GM12878 (cell line): Measurements from ENCODE around the gene OVOL1. TPM values are rescaled to one million over a fixed set of nuclear protein-coding genes. Genes with fewer than 3 reads are reported as not detected.
"Not testable (repeated sequence)": the region's sequence is repeated elsewhere in the genome, so short reads cannot be mapped to it uniquely, and the experiment has no call there.

ENCODE experiments used
- ATAC-seq: fragments of 200-7000 bp; cut with Tn5 transposase; 3 replicates; pipeline ENCODE4 v1.9.1; 2020; ENCODE audit warnings: mild to moderate bottlenecking, moderate library complexity
- BruUV-seq: library from RNA; stranded (reverse); fragments of 400-500 nt; replicated peaks from 2 replicates; lab custom pipeline; 2021; lab: Mats Ljungman, UMichigan
- CTCF ChIA-PET: fragments of 300-600 bp; sonication (Branson Sonifier 250); formaldehyde crosslinking; extraction: SDS; loops from one replicate; lab custom pipeline; 2021; ENCODE audit warnings: inconsistent platforms; lab: Yijun Ruan, JAX
- POLR2A ChIA-PET: fragments of 350-600 bp; formaldehyde crosslinking; extraction: SDS; loops from one replicate; lab custom pipeline; 2021; ENCODE audit warnings: inconsistent platforms; lab: Charles Lee
- RAD21 ChIA-PET: fragments of 300-600 bp; sonication (Branson Sonifier 250); formaldehyde crosslinking; loops from one replicate; lab custom pipeline; 2023; ENCODE audit warnings: antibody characterized with exemption; ENCODE audit not compliant: unreplicated experiment; lab: Charles Lee
- SMC1A ChIA-PET: fragments of 300-600 bp; sonication (Branson Sonifier 250); formaldehyde crosslinking; loops from one replicate; lab custom pipeline; 2023; ENCODE audit not compliant: unreplicated experiment, uncharacterized antibody; lab: Charles Lee
- DNase-seq: peaks from one replicate; pipeline ENCODE4 v3.0.0-alpha.2; 2011; ENCODE audit warnings: low read depth, low spot score
- FAIRE-seq: peaks from 3 replicates; lab custom pipeline; 2011; peaks lifted over from hg19 to GRCh38; lab: Jason Lieb, UNC
- H2AFZ ChIP-seq: 2 replicates; pipeline ENCODE4 v1.6.0; 2011; ENCODE audit warnings: low read depth, low read length, control low read depth; ENCODE audit not compliant: control insufficient read depth
- H3K27ac ChIP-seq: 2 replicates; pipeline ENCODE4 v1.5.1; 2011; ENCODE audit warnings: control low read depth; ENCODE audit not compliant: control insufficient read depth, insufficient read depth
- H3K27me3 ChIP-seq, 2 experiments: replicated peaks in 1 of 2; 2 replicates each; pipeline versions ENCODE4 v1.6.0 to v1.6.1; 2011; ENCODE audit warnings: low read length in 1 of 2; ENCODE audit not compliant: control insufficient read depth in 2 of 2, insufficient read depth in 2 of 2
- H3K36me3 ChIP-seq, 2 experiments: 2 replicates each; pipeline ENCODE4 v1.5.1; 2011; ENCODE audit warnings: low read length in 1 of 2; ENCODE audit not compliant: control insufficient read depth in 2 of 2, insufficient read depth in 2 of 2
- H3K4me1 ChIP-seq: 2 replicates; pipeline ENCODE4 v1.6.1; 2011; ENCODE audit warnings: mild to moderate bottlenecking, low read length, moderate library complexity, mixed read lengths; ENCODE audit not compliant: control insufficient read depth, insufficient read depth
- H3K4me2 ChIP-seq: 2 replicates; pipeline ENCODE4 v1.6.0; 2011; ENCODE audit warnings: control low read depth; ENCODE audit not compliant: control insufficient read depth, insufficient read depth
- H3K4me3 ChIP-seq: fragments of 200-600 bp; sonication (generic); 2 replicates; pipeline ENCODE4 v1.5.1; 2016
- H3K79me2 ChIP-seq: 2 replicates; pipeline ENCODE4 v1.6.0; 2011; ENCODE audit warnings: low read length; ENCODE audit not compliant: control insufficient read depth, insufficient read depth
- H3K9ac ChIP-seq: 2 replicates; pipeline ENCODE4 v1.8.0; 2011; ENCODE audit warnings: low read length, control low read depth, mixed read lengths; ENCODE audit not compliant: control insufficient read depth, insufficient read depth
- H3K9me3 ChIP-seq: replicated peaks from 3 replicates; pipeline ENCODE4 v1.5.1; 2011; ENCODE audit warnings: mild to moderate bottlenecking, low read length; ENCODE audit not compliant: control insufficient read depth, insufficient read depth
- H4K20me1 ChIP-seq: 2 replicates; pipeline ENCODE4 v1.6.0; 2011; ENCODE audit not compliant: control insufficient read depth, insufficient read depth
- MAX ChIP-seq: IDR thresholded peaks from 2 replicates; pipeline ENCODE4 v1.6.1; 2012; ENCODE audit warnings: low read depth, low read length, improper control_type of control experiment
- MEF2B ChIP-seq: fragments of 450-650 bp; IDR thresholded peaks from 2 replicates; pipeline ENCODE4 v1.6.1; 2018; ENCODE audit warnings: mild to moderate bottlenecking, moderate library complexity; ENCODE audit not compliant: partially characterized antibody, poor library complexity, severe bottlenecking
- PKNOX1 ChIP-seq: fragments of 450-650 bp; IDR thresholded peaks from 2 replicates; pipeline ENCODE4 v1.6.1; 2016; ENCODE audit warnings: mild to moderate bottlenecking
- STAT1 ChIP-seq: fragments of 450-650 bp; conservative IDR thresholded peaks from 2 replicates; pipeline ENCODE4 v1.6.1; 2014; ENCODE audit warnings: antibody characterized with exemption, mild to moderate bottlenecking
- ZNF274 ChIP-seq: IDR thresholded peaks from one replicate; pipeline ENCODE4 v1.8.0; 2011; ENCODE audit not compliant: insufficient read length, insufficient read depth
- WGBS: methylation state at CpG from one replicate; pipeline ENCODE4 v1.1.6; 2016; ENCODE audit warnings: low lambda C conversion rate; ENCODE audit not compliant: insufficient replicate concordance, insufficient coverage; ENCODE audit errors: missing lambda C conversion rate; 5-methylcytosine and 5-hydroxymethylcytosine counted together
- in situ Hi-C: fragments of 300-500 bp; cut with MboI; formaldehyde crosslinking; loops from 9 replicates; pipeline ENCODE4 v1.14.3; 2018; ENCODE audit warnings: mixed read lengths
- intact Hi-C: fragments of 100-400 bp; cut with micrococcal nuclease; formaldehyde crosslinking; loops from one replicate; pipeline ENCODE4 v1.14.2; 2022; ENCODE audit not compliant: unreplicated experiment
- polyA plus RNA-seq, 11 experiments: library from polyadenylated mRNA; depleted of rRNA in 4 of 11; unstranded in 6 of 11; stranded (reverse) in 5 of 11; fragments of >200 nt; fragmentation: Nextera tagmentation in 4 of 11; fragmentation: Illumina TruSeq in 1 of 11; extraction: Ambion mirVana in 4 of 11; extraction: Trizol in 1 of 11; gene quantifications; 1 replicate in 1 of 11; 2 replicates in 10 of 11; pipeline versions ENCODE4 v1.2.1 to v1.2.3, GENCODE V29; 2011 to 2016; ENCODE audit warnings: inconsistent platforms in 2 of 11, missing spikeins in 2 of 11, low read depth in 1 of 11
- total RNA-seq, 4 experiments: library from RNA; depleted of rRNA in 3 of 4; stranded (reverse); fragments of >200 nt in 3 of 4; fragmentation: Illumina TruSeq in 1 of 4; extraction: Trizol in 1 of 4; gene quantifications; 2 replicates each; pipeline versions ENCODE4 v1.2.1 to v1.2.3, GENCODE V29; 2013 to 2021

Gene OVOL1
- total and polyA plus RNA-seq, 10 of the 15 experiments (the other 5 are each of a cell fraction or from before 2014, with no cell fraction given) = 0.04 to 0.96 (median 0.09) TPM; not detected in 7

GRCh38 chr11:65766535-65766934 is 20.3 kb upstream of the OVOL1 start:
- in situ Hi-C loops = no loop called here
- POLR2A ChIA-PET = interaction anchor here (0.6 kb wide), 2 partner anchors 258 to 362 kb away, joined by 3 to 5 read pairs; no protein-coding TSS in a partner anchor
- DNase-seq (no peak), ATAC-seq (no peak; the same call in 2 of the 3 replicates)
- no peak for TF ChIP-seq MAX
- peak; percentile 56 for TF ChIP-seq PKNOX1
- TF ChIP-seq, all 136 proteins: peak for 1
- no peaks in the 10 kb centered on the region for H3K27me3 ChIP-seq
- no peak overlapping the region for H3K4me3 ChIP-seq
- RAD21 ChIA-PET = interaction anchor here (0.8 to 1.9 kb wide), 2 partner anchors 51 to 55 kb away, joined by 4 to 6 read pairs; partner anchors contain the start of gene KAT5
- H3K4me1 ChIP-seq = no peaks in the 10 kb centered on the region
- no peaks in the 10 kb centered on the region for H3K36me3 ChIP-seq
- no peak overlapping the region for H2AFZ ChIP-seq
- CTCF ChIA-PET = interaction anchor here (0.7 to 1.5 kb wide), 3 partner anchors 13 to 44 kb away, joined by 3 to 6 read pairs (median 3); no protein-coding TSS in a partner anchor
- no peak overlapping the region; the same call in 1 of the 2 replicates for H3K9ac ChIP-seq
- intact Hi-C loops = loop anchor here (5.0 kb wide), 1 partner anchor 39 kb away; no protein-coding TSS in a partner anchor
- H3K4me2 ChIP-seq = no peak overlapping the region
- no peak overlapping the region for H3K27ac ChIP-seq
- no peak for FAIRE-seq
- no peaks in the 10 kb centered on the region for H3K9me3 ChIP-seq
- WGBS = 30% methylated on average over 7 of the region's 7 CpGs
- SMC1A ChIA-PET = interaction anchor here (1.5 kb wide), 1 partner anchor 11 kb away, joined by 3 read pairs; no protein-coding TSS in a partner anchor
- H3K79me2 ChIP-seq = no peaks in the 10 kb centered on the region
- BruUV-seq = no TSS peak
- H4K20me1 ChIP-seq = no peaks in the 10 kb centered on the region

- WGBS = 69% methylated on average over 8 of the region's 10 CpGs
- intact Hi-C loops = loop anchor here (5.0 kb wide), 1 partner anchor 40 kb away; no protein-coding TSS in a partner anchor
- DNase-seq (no peak), FAIRE-seq (no peak), ATAC-seq (no peak)
- Histone ChIP-seq H3K27me3 (no peaks in the 10 kb centered on the region), H2AFZ (no peak overlapping the region), H3K36me3 (no peaks in the 10 kb centered on the region), H4K20me1 (no peaks in the 10 kb centered on the region), H3K4me2 (no peak overlapping the region), H3K4me1 (no peaks in the 10 kb centered on the region), H3K79me2 (no peaks in the 10 kb centered on the region), H3K27ac (no peak overlapping the region), H3K9me3 (no peaks in the 10 kb centered on the region), H3K9ac (no peak overlapping the region), H3K4me3 (no peak overlapping the region)
- SMC1A ChIA-PET = interaction anchor here (1.5 kb wide), 1 partner anchor 12 kb away, joined by 3 read pairs; no protein-coding TSS in a partner anchor
- TF ChIP-seq STAT1 (no peak), MEF2B (no peak), ZNF274 (no peak)
- no TSS peak for BruUV-seq
- POLR2A ChIA-PET = interaction anchor here (0.6 to 0.7 kb wide), 2 partner anchors 11 to 35 kb away, joined by 3 read pairs; no protein-coding TSS in a partner anchor
- in situ Hi-C loops = no loop called here
- RAD21 ChIA-PET = interaction anchor here (0.8 to 1.9 kb wide), 3 partner anchors 12 to 56 kb away, joined by 3 to 6 read pairs (median 4); partner anchors contain the start of gene KAT5
- CTCF ChIA-PET = interaction anchor here (1.1 to 1.5 kb wide), 5 partner anchors 13 to 45 kb away, joined by 3 to 6 read pairs (median 3); no protein-coding TSS in a partner anchor
Observed at GRCh38 chr11:65767406-65767805, 19.5 kb upstream of the OVOL1 start.

GRCh38 chr11:65767806-65768205 is 19.1 kb upstream of the OVOL1 start:
- H3K79me2 ChIP-seq, ATAC-seq, DNase-seq, H3K27ac ChIP-seq, H3K27me3 ChIP-seq, H3K36me3 ChIP-seq, H3K4me3 ChIP-seq, in situ Hi-C loops, FAIRE-seq, BruUV-seq, H2AFZ ChIP-seq, H3K4me1 ChIP-seq, H3K9ac ChIP-seq, H4K20me1 ChIP-seq, H3K9me3 ChIP-seq, H3K4me2 ChIP-seq: not testable (repeated sequence)
- WGBS = 71% methylated on average over 5 of the region's 5 CpGs
- POLR2A ChIA-PET = interaction anchor here (0.6 kb wide), 1 partner anchor 35 kb away, joined by 3 read pairs; no protein-coding TSS in a partner anchor
- SMC1A ChIA-PET = interaction anchor here (1.5 kb wide), 1 partner anchor 13 kb away, joined by 3 read pairs; no protein-coding TSS in a partner anchor
- RAD21 ChIA-PET = interaction anchor here (1.1 to 1.9 kb wide), 2 partner anchors 12 to 56 kb away, joined by 3 to 6 read pairs; partner anchors contain the start of gene KAT5
- intact Hi-C loops = loop anchor here (5.0 kb wide), 1 partner anchor 41 kb away; no protein-coding TSS in a partner anchor
- CTCF ChIA-PET = interaction anchor here (1.1 to 1.5 kb wide), 4 partner anchors 12 to 42 kb away, joined by 3 to 6 read pairs (median 3); no protein-coding TSS in a partner anchor
